Activated naive CD4-positive, alpha-beta T cell (primary cell): ENCODE data around the gene SEC24A.
"Not testable (repeated sequence)": the region's sequence is repeated elsewhere in the genome, so short reads cannot be mapped to it uniquely, and the experiment has no call there.

Experiments used
- DNase-seq, 4 experiments: peaks; one replicate each; lab custom pipeline; 2025; lab: John Stamatoyannopoulos, UW

Gene SEC24A

GRCh38 chr5:134648425-134649162 is at the start of gene SEC24A:
TSS of gene SEC24A (plus strand) at chr5:134648785. CDS start at chr5:134649077, 292 bp downstream.
- peak; percentile 51 to 80 (median 63) for DNase-seq

GRCh38 chr5:134599820-134600219 is 48.8 kb upstream of the SEC24A start:
- not testable (repeated sequence) for DNase-seq

GRCh38 chr5:134600600-134600999 is 48.0 kb upstream of the SEC24A start:
- DNase-seq, result no peak

GRCh38 chr5:134603059-134603458 is 45.5 kb upstream of the SEC24A start:
- no peak for DNase-seq

GRCh38 chr5:134604908-134605307 is 43.7 kb upstream of the SEC24A start:
- DNase-seq, result no peak

GRCh38 chr5:134606726-134607125 is 41.9 kb upstream of the SEC24A start:
- DNase-seq, result no peak

GRCh38 chr5:134608555-134608954 is 40.0 kb upstream of the SEC24A start:
- no peak for DNase-seq

- DNase-seq, result no peak
Observed at GRCh38 chr5:134609232-134609851, 39.2 kb upstream of the SEC24A start.

GRCh38 chr5:134610725-134611124 is 37.9 kb upstream of the SEC24A start:
- no peak for DNase-seq

GRCh38 chr5:134611515-134611914 is 37.1 kb upstream of the SEC24A start:
- DNase-seq, result no peak

GRCh38 chr5:134614450-134615085 is 34.0 kb upstream of the SEC24A start:
- DNase-seq, result no peak

- no peak for DNase-seq
Observed at GRCh38 chr5:134620634-134621033, 28.0 kb upstream of the SEC24A start.

- no peak for DNase-seq
Observed at GRCh38 chr5:134625559-134625958, 23.0 kb upstream of the SEC24A start.

- no peak for DNase-seq
Observed at GRCh38 chr5:134626369-134627014, 22.1 kb upstream of the SEC24A start.

- no peak for DNase-seq
Observed at GRCh38 chr5:134634227-134634626, 14.4 kb upstream of the SEC24A start.

GRCh38 chr5:134635366-134635765 is 13.2 kb upstream of the SEC24A start:
- not testable (repeated sequence) for DNase-seq

- no peak for DNase-seq
Observed at GRCh38 chr5:134637116-134637721, 11.4 kb upstream of the SEC24A start.

GRCh38 chr5:134638760-134639201 is 9.8 kb upstream of the SEC24A start:
- no peak for DNase-seq

- no peak for DNase-seq
Observed at GRCh38 chr5:134642931-134643530, 5.6 kb upstream of the SEC24A start.

- DNase-seq, result no peak
Observed at GRCh38 chr5:134647750-134648424, 698 bp upstream of the SEC24A start.
